Measurements from ENCODE around the gene MYOT. TPM values are rescaled to one million over a fixed set of nuclear protein-coding genes. Genes with fewer than 3 reads are reported as not detected.
"Not testable (repeated sequence)": the region's sequence is repeated elsewhere in the genome, so short reads cannot be mapped to it uniquely, and the experiment has no call there.

The MYOT gene
- total RNA-seq, 1 donor from 2014 or later: not detected

DNA sequence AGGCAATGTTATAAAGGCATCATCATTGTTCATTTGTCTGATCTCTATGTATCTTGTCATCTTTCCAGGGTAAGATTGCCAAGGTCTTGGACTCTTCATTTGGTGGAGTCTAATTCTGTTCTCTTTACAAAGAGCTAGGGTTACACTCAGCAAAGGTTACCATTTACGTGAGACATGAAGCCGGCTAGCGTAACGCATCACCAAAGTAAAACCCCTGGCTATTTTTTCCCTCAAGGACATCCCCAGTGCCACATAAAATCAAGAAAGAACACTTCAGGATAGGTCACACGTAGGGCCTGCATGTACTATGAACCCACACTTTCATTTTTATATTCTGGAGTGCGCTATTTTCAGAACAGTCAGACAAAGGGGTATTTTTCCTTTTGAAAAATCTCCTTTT is 20.0 kb upstream of the MYOT start:
- Mint-ChIP-seq H3K4me1 (ENCODE audit: low read depth, unreplicated experiment) (no peaks in the 10 kb centered on the region), H3K36me3 (ENCODE audit: unreplicated experiment) (no peaks in the 10 kb centered on the region), H3K27me3 (ENCODE audit: unreplicated experiment) (no peaks in the 10 kb centered on the region), H3K27ac (ENCODE audit: unreplicated experiment) (no peak overlapping the region), H3K4me3 (ENCODE audit: unreplicated experiment) (no peak overlapping the region), H3K9me3 (ENCODE audit: unreplicated experiment) (no peaks in the 10 kb centered on the region)
- DNase-seq: no peak
- TF ChIP-seq, protein P1, sequence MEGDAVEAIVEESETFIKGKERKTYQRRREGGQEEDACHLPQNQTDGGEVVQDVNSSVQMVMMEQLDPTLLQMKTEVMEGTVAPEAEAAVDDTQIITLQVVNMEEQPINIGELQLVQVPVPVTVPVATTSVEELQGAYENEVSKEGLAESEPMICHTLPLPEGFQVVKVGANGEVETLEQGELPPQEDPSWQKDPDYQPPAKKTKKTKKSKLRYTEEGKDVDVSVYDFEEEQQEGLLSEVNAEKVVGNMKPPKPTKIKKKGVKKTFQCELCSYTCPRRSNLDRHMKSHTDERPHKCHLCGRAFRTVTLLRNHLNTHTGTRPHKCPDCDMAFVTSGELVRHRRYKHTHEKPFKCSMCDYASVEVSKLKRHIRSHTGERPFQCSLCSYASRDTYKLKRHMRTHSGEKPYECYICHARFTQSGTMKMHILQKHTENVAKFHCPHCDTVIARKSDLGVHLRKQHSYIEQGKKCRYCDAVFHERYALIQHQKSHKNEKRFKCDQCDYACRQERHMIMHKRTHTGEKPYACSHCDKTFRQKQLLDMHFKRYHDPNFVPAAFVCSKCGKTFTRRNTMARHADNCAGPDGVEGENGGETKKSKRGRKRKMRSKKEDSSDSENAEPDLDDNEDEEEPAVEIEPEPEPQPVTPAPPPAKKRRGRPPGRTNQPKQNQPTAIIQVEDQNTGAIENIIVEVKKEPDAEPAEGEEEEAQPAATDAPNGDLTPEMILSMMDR (IDR thresholded peaks at IDR 0.05; ENCODE audit: partially characterized antibody, unreplicated experiment): no peak

DNA sequence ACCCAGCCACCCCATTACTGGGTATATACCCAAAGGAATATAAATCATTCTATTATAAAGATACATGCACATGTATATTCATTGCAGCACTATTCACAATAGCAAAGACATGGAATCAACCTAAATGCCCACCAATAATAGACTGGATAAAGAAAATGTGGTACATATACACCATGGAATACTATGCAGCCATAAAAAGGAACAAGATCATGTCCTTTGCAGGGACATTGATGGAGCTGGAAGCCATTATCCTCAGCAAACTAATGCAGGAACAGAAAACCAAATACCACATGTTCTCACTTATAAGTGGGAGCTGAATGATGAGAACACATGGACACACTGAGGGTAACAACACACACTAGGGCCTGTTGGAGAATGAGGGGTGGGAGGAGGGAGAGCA is 14.5 kb upstream of the MYOT start:
- H3K9me3 Mint-ChIP-seq (ENCODE audit: unreplicated experiment); H3K36me3 Mint-ChIP-seq (ENCODE audit: unreplicated experiment); H3K27me3 Mint-ChIP-seq (ENCODE audit: unreplicated experiment); DNase-seq; H3K4me1 Mint-ChIP-seq (ENCODE audit: low read depth, unreplicated experiment); H3K4me3 Mint-ChIP-seq (ENCODE audit: unreplicated experiment); H3K27ac Mint-ChIP-seq (ENCODE audit: unreplicated experiment): not testable (repeated sequence)

DNA sequence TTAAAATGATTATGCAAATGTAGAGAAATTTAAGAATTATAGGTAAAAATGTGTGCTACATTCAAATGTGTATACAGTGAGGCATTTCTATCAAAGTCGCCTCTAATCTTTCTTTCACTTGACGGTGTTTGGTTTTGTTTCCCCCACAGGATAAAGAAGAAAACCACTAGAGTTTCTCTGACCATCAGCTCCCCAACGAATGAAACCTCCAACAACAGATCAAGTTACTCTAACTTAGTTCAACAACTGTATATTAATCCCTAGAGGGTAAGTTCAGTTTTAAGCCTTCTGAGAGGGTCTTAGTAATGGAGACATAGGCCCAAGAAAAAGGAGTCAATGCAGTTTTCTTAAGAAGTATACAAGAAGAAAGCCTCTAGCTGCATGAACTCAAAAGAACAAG is 11.5 kb upstream of the MYOT start:
- H3K27ac Mint-ChIP-seq (ENCODE audit: unreplicated experiment): no peak overlapping the region

DNA sequence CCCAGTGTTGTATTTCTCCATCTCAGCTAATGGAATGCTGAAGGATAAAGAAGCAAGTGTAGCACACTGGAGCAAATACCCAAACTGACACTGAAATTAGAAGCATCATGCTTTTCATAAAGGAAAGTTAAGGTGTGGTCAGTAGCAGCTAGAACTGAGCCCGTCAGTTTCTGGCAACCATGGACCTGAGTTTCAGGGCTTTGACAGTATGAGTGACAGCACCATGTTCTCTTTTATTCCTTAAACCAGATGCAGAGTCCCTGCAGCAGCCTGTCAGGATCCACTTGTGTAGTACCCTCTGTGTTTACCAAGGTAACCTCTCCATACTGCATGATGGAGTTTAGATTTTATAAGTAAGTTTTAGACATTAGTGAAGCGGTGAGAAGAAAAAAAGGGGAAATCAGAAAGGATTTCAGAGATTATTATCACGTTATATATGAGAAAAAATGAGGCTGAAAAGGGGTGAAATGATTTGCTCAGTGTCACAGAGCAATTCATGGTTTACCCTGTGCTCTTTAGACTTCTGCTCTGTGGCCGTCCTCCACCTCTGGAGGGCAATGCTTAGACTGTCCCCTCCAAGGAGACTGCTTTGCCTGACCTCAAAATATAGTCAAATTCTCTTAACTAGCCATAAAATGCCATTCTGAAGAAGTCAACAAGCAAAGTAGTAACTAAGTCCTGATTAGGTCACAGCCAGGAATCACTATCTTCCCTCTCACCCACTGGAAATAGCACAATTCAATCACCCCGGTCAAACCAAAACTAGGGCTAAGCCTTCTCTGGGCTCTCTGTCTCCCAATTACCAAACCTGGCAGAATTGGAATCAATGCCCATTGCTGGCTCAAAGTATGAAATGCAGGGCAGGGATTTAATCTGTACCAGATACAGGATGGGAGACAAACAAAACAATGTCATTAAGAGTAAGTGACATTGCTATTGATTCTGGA is 10.5 kb upstream of the MYOT start:
- no peak for DNase-seq
- peaks cover 2% of the 10 kb centered on the region for H3K27me3 Mint-ChIP-seq (ENCODE audit: unreplicated experiment)
- TF ChIP-seq, protein P1 (IDR thresholded peaks at IDR 0.05; ENCODE audit: partially characterized antibody, unreplicated experiment): no peak

More for the DNA sequence above, 11.5 kb upstream of the MYOT start:
- TF ChIP-seq, protein P1 (IDR thresholded peaks at IDR 0.05; ENCODE audit: partially characterized antibody, unreplicated experiment): no peak
- H3K27me3 Mint-ChIP-seq (ENCODE audit: unreplicated experiment): peaks cover 2% of the 10 kb centered on the region
- peaks cover 3% of the 10 kb centered on the region for H3K9me3 Mint-ChIP-seq (ENCODE audit: unreplicated experiment)
- no peaks in the 10 kb centered on the region for H3K36me3 Mint-ChIP-seq (ENCODE audit: unreplicated experiment)
- DNase-seq: no peak
- H3K4me3 Mint-ChIP-seq (ENCODE audit: unreplicated experiment): no peak overlapping the region
- no peaks in the 10 kb centered on the region for H3K4me1 Mint-ChIP-seq (ENCODE audit: low read depth, unreplicated experiment)

DNA sequence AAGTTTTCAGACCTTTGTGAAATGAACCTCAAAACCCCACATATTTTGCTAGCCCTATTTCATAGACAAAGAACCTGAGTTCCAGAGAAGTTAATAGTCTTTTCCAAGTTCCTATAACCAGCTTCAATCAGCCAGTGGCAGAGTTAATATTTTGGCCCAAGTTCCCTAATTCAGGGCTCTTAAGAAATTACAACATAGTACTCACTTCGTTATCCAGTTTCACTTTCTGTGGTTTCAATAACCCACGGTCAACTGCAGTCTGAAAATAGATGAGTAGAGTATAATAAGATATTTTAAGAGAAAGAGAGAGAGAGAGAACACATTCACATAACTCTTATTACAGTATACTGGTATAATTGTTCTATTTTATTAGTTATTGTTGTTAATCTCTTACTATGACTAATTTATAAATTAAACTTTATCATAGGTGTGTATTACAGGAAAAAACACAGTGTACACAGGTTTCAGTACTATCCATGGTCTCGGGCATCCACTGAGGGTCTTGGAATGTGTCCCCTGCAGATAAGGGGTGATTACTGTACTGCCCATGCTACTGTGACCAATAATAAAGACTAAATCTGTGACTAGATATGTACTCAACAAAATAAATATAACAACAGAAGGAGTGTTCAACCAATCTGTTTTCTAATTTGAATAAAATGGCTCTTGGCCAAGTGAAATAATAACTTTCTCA is 9.3 kb upstream of the MYOT start:
- no peak for DNase-seq
- Mint-ChIP-seq H3K27me3 (ENCODE audit: unreplicated experiment) (peaks cover 2% of the 10 kb centered on the region), H3K4me1 (ENCODE audit: low read depth, unreplicated experiment) (no peaks in the 10 kb centered on the region), H3K9me3 (ENCODE audit: unreplicated experiment) (peaks cover 1% of the 10 kb centered on the region), H3K4me3 (ENCODE audit: unreplicated experiment) (no peak overlapping the region), H3K36me3 (ENCODE audit: unreplicated experiment) (no peaks in the 10 kb centered on the region), H3K27ac (ENCODE audit: unreplicated experiment) (no peak overlapping the region)
- TF ChIP-seq, protein P1 (IDR thresholded peaks at IDR 0.05; ENCODE audit: partially characterized antibody, unreplicated experiment): no peak

More for the DNA sequence above, 10.5 kb upstream of the MYOT start:
- H3K9me3 Mint-ChIP-seq (ENCODE audit: unreplicated experiment): peaks cover 3% of the 10 kb centered on the region
- H3K27ac Mint-ChIP-seq (ENCODE audit: unreplicated experiment): no peak overlapping the region
- H3K36me3 Mint-ChIP-seq (ENCODE audit: unreplicated experiment): no peaks in the 10 kb centered on the region
- no peak overlapping the region for H3K4me3 Mint-ChIP-seq (ENCODE audit: unreplicated experiment)
- no peaks in the 10 kb centered on the region for H3K4me1 Mint-ChIP-seq (ENCODE audit: low read depth, unreplicated experiment)
